ENCODE measurements around the gene ACOX3. TPM values are rescaled to one million over a fixed set of nuclear protein-coding genes. Genes with fewer than 3 reads are reported as not detected.
A peak's percentile ranks its signal among the peaks of the same experiment; 100 is the strongest.

Gene ACOX3
- total and polyA plus RNA-seq, 11 donors, result 16.9 to 51.6 (median 24.1) TPM

DNA sequence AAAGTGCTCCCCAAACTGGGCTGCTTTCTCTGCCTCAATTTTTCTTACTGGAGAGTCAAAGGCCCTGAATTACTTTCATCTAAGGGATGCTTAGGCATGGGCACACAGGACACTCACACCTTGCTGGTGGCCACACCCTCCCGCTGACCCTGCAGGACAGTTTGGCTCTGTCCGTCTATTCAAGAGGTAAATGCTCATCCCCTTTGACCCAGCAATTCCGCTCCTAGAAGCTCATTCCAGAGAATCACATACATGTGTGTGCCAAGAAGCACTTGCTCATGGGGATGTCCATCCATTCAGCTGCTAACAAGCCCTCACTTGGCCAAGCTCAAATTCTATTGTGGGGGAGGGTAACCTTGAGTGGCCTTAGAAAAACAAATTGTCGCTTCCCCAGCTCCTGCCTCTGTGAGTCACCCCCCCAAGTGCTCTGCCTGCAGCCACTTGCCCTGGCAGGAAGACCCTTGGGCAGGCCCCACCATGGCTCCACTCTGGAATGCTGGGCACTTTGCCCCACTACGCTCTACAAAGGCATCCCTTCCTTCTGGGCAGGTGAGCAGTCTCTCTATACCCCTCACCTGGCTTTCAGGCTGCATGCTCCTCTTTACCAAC lies 116.5 kb downstream of the ACOX3 start:
- WGBS, 4 donors, result 73 to 95% (median 85%) methylated on average over 5 of the region's 5 CpGs
- intact Hi-C loops (cut with DNase I), result loop anchor here in 2 of 10 donors (10.0 kb wide), 2 partner anchors 61 to 81 kb away; no protein-coding TSS in a partner anchor
- no peak overlapping the region for H3K4me3 ChIP-seq
- H3K36me3 ChIP-seq, result no peaks in the 10 kb centered on the region
- no peak overlapping the region for H3K27ac ChIP-seq
- peak in 2 of 5 donors; percentile 7 to 17 for DNase-seq
- no peak for ATAC-seq
- H3K4me1 ChIP-seq, result peaks cover 2 to 22% (median 14%) of the 10 kb centered on the region in 12 donors
- H3K27me3 ChIP-seq, result no peaks in the 10 kb centered on the region
- H3K9me3 ChIP-seq, result peaks cover 0 to 25% (median 3%) of the 10 kb centered on the region in 12 donors
- TF ChIP-seq, protein P1, sequence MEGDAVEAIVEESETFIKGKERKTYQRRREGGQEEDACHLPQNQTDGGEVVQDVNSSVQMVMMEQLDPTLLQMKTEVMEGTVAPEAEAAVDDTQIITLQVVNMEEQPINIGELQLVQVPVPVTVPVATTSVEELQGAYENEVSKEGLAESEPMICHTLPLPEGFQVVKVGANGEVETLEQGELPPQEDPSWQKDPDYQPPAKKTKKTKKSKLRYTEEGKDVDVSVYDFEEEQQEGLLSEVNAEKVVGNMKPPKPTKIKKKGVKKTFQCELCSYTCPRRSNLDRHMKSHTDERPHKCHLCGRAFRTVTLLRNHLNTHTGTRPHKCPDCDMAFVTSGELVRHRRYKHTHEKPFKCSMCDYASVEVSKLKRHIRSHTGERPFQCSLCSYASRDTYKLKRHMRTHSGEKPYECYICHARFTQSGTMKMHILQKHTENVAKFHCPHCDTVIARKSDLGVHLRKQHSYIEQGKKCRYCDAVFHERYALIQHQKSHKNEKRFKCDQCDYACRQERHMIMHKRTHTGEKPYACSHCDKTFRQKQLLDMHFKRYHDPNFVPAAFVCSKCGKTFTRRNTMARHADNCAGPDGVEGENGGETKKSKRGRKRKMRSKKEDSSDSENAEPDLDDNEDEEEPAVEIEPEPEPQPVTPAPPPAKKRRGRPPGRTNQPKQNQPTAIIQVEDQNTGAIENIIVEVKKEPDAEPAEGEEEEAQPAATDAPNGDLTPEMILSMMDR (IDR thresholded peaks at IDR 0.05), result no peak
- no peak for TF ChIP-seq POLR2A (IDR thresholded peaks at IDR 0.05)

DNA sequence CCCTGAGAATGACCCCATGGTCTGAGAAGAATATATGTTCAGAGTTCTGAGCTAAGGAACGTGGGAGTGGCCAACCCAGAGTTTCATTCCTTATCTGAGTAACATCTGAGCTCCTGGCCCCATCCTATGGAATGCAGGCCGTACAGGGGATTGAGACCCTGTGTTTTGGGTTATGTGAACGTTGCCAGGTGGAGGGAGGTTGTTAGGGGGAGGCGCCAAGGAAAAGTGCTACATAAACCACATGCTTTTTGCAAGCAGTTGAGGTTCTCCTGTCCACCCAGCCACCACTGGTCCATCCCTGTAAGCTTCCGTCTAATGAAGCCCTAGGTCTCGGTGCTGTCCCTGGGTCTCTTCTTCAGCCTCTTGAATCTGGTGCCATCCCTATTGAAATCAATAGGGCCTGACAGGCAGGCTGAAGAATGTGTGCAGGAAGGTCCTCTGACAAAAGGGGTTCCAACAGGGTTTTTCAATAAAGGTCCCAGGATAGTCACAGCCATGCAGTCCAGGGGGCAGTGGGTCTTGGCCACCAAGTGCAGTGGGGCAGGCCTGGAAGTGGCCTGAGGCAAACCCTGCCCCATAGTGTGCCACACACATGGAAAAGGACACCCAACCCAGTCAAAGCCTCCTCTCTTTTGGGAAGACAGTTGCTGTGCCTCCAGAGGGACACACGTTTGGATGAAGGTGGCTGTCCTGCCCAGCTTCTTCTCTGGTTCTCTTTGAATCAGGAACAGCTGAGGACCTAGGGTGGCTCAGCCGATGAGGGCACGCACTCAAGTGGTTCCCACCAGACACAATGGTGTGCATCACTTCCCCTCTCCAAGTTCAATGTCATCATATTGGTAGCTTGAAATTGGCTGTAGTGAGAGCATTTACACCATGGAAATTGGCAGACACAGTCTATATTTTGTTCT lies 117.5 kb downstream of the ACOX3 start:
- intact Hi-C loops (cut with DNase I), result loop anchor here in 2 of 10 donors (10.0 kb wide), 2 partner anchors 62 to 82 kb away; no protein-coding TSS in a partner anchor
- TF ChIP-seq, protein P1 (IDR thresholded peaks at IDR 0.05), result no peak
- TF ChIP-seq POLR2A (IDR thresholded peaks at IDR 0.05), result no peak
- DNase-seq (peak in 2 of 5 donors; percentile 2 to 9), ATAC-seq (no peak)
- Histone ChIP-seq H3K27ac (no peak overlapping the region), H3K4me1 (peaks cover 2 to 24% (median 15%) of the 10 kb centered on the region in 12 donors), H3K9me3 (peaks cover 0 to 25% (median 3%) of the 10 kb centered on the region in 12 donors), H3K27me3 (no peaks in the 10 kb centered on the region), H3K4me3 (no peak overlapping the region), H3K36me3 (no peaks in the 10 kb centered on the region)
- 84 to 88% (median 86%) methylated on average over 8 to 9 of the region's 9 CpGs for WGBS, 4 donors

DNA sequence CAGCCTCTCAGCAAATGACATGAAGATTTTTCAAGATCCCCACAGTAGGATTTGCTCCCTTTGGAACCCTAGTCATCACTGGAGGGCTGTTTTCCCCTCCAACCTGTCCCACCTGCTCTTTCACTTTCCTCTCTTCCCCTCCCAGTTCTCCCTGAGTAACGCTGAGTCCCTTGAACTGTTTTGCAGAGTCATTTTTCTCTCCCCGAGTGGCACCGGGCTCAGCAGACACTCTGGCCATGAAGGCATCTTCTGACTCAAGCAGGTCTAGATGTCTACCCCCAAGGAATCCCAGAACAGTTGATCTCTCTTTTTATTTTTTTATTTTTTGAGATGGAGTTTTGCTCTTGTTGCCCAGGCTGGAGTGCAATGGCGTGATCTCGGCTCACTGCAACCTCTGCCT lies 118.8 kb downstream of the ACOX3 start:
- ATAC-seq, result no peak
- TF ChIP-seq, protein P1 (IDR thresholded peaks at IDR 0.05), result no peak
- TF ChIP-seq POLR2A (IDR thresholded peaks at IDR 0.05), result no peak
- Histone ChIP-seq H3K4me3 (no peak overlapping the region), H3K27me3 (no peaks in the 10 kb centered on the region), H3K9me3 (peaks cover 0 to 21% (median 3%) of the 10 kb centered on the region in 12 donors), H3K4me1 (peaks cover 2 to 31% (median 17%) of the 10 kb centered on the region in 12 donors), H3K36me3 (no peaks in the 10 kb centered on the region), H3K27ac (no peak overlapping the region)
- WGBS, 4 donors, result 73 to 86% (median 75%) methylated on average over 5 of the region's 5 CpGs
- intact Hi-C loops (cut with DNase I), result loop anchor here in 3 of 10 donors (2.0 to 10.0 kb wide), 3 partner anchors 63 to 83 kb away; no protein-coding TSS in a partner anchor
- DNase-seq, result peak in 1 of 5 donors; percentile 1

DNA sequence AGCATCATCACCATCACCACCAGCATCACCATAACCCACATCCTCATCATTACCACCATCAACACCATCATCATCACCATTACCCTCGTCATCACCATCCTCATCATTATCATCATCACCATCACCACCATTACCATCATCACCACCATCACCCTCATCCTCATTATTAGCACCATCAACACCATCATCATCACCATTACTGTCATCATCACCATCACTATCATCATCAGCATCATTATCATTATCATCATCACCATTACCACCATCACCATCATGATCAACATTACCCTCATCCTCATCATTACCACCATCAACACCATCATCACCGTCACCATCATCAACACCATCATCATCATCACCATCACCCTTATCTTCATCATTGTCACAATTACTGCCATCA lies 119.3 kb downstream of the ACOX3 start:
- H3K27me3 ChIP-seq, result no peaks in the 10 kb centered on the region
- no peaks in the 10 kb centered on the region for H3K36me3 ChIP-seq
- WGBS, 4 donors, result 94 to 98% (median 96%) methylated on average over 2 of the region's 2 CpGs
- H3K4me3 ChIP-seq, result no peak overlapping the region
- peaks cover 2 to 34% (median 17%) of the 10 kb centered on the region in 12 donors for H3K4me1 ChIP-seq
- peak overlapping the region in 1 of 12 donors; percentile 85 for H3K27ac ChIP-seq
- no peak for ATAC-seq
- no peak for DNase-seq
- intact Hi-C loops (cut with DNase I), result loop anchor here in 3 of 10 donors (2.0 to 10.0 kb wide), 3 partner anchors 64 to 84 kb away; no protein-coding TSS in a partner anchor
- TF ChIP-seq POLR2A (IDR thresholded peaks at IDR 0.05), result no peak
- TF ChIP-seq, protein P1 (IDR thresholded peaks at IDR 0.05), result no peak
- peaks cover 0 to 15% (median 0%) of the 10 kb centered on the region in 12 donors for H3K9me3 ChIP-seq
